ENCODE results near the gene HLA-DRA. TPM values are rescaled to one million over a fixed set of nuclear protein-coding genes. Genes with fewer than 3 reads are reported as not detected.

The HLA-DRA gene
- polyA plus RNA-seq, 2 of the 4 experiments (the other 2 are of a cell fraction): not detected

DNA sequence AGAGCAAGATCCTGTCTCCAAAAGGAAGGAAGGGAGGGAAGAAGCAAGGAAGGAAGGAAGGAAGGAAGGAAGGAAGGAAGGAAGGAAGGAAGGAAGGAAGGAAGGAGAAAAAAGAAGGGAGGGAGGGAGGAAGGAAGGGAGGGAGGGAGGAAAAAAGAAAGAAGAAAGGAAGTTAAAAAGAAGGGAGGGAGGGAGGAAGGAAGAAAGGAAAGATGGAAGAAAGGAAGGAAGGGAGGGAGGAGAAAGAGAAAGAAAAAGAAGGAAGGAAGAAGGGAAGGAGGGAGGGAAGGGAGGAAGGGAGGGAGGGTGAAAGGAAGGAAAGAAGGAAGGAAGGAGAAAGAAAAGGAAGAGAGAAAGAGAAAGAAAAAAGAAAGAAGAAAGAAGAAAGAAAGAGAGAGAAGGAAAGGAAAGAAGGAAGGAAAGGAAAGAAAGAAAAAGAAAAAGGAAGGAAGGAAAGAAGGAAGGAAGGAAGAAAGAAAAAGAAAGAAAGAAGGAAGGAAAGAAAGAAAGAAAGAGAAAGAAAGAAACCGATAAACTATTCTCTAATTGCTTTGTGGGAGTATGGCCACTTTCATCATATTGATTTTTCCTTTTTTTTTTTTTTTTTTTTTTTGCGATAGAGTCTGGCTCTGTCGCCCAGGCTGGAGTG lies 9.5 kb downstream of the HLA-DRA start (continued):
- TF ChIP-seq, protein P1, sequence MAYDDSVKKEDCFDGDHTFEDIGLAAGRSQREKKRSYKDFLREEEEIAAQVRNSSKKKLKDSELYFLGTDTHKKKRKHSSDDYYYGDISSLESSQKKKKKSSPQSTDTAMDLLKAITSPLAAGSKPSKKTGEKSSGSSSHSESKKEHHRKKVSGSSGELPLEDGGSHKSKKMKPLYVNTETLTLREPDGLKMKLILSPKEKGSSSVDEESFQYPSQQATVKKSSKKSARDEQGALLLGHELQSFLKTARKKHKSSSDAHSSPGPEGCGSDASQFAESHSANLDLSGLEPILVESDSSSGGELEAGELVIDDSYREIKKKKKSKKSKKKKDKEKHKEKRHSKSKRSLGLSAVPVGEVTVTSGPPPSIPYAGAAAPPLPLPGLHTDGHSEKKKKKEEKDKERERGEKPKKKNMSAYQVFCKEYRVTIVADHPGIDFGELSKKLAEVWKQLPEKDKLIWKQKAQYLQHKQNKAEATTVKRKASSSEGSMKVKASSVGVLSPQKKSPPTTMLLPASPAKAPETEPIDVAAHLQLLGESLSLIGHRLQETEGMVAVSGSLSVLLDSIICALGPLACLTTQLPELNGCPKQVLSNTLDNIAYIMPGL (CRISPR knock-in tag; IDR thresholded peaks at IDR 0.05; ENCODE audit: borderline replicate concordance): no peak
- TF ChIP-seq HOXB5 (CRISPR knock-in tag; IDR thresholded peaks at IDR 0.05): no peak
- TF ChIP-seq CBX8 (IDR thresholded peaks at IDR 0.05): no peak
- TF ChIP-seq, protein P2, sequence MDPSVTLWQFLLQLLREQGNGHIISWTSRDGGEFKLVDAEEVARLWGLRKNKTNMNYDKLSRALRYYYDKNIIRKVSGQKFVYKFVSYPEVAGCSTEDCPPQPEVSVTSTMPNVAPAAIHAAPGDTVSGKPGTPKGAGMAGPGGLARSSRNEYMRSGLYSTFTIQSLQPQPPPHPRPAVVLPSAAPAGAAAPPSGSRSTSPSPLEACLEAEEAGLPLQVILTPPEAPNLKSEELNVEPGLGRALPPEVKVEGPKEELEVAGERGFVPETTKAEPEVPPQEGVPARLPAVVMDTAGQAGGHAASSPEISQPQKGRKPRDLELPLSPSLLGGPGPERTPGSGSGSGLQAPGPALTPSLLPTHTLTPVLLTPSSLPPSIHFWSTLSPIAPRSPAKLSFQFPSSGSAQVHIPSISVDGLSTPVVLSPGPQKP (IDR thresholded peaks at IDR 0.05; ENCODE audit: low read depth, low read length): no peak
- TF ChIP-seq HDAC2 (IDR thresholded peaks at IDR 0.05): no peak
- TF ChIP-seq MYC (IDR thresholded peaks at IDR 0.05; ENCODE audit: borderline replicate concordance, low read length): no peak

DNA sequence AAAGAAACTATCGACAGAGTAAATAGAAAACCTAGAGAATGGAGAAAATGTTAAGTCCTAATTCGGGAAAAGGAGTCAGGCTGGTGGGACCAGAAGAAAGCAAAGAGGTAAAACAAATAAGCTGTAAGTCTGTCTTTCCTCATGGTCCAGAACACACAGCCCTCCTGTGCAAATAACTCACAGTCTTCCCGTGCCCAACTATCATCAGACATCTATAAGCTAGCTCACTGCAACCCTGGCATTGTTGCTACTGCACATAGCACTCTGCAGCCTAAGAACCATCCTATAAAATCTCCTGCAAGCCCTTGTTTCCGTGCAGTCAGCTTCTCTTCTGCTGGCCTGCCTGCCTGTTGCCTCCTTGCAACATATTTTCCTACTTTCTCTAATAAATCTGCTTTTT lies 17.4 kb downstream of the HLA-DRA start:
- WGBS (ENCODE audit: missing lambda C conversion rate): 2% methylated on average over 4 of the region's 4 CpGs
- no peak overlapping the region for H3K4me2 ChIP-seq
- CTCF ChIA-PET: no interaction called here
- no peak for FAIRE-seq
- POLR2A ChIA-PET: no interaction called here
- H3K4me3 ChIP-seq: no peak overlapping the region
- no peak overlapping the region for H3K27ac ChIP-seq
- no peak for DNase-seq (ENCODE audit: low read depth in 1 of 2, low spot score in 1 of 2)
- no peaks in the 10 kb centered on the region for H3K4me1 ChIP-seq
- no peaks in the 10 kb centered on the region for H3K9me3 ChIP-seq
- ATAC-seq: no peak
- no peak for TF ChIP-seq HDAC2 (IDR thresholded peaks at IDR 0.05)
- TF ChIP-seq, protein P3, sequence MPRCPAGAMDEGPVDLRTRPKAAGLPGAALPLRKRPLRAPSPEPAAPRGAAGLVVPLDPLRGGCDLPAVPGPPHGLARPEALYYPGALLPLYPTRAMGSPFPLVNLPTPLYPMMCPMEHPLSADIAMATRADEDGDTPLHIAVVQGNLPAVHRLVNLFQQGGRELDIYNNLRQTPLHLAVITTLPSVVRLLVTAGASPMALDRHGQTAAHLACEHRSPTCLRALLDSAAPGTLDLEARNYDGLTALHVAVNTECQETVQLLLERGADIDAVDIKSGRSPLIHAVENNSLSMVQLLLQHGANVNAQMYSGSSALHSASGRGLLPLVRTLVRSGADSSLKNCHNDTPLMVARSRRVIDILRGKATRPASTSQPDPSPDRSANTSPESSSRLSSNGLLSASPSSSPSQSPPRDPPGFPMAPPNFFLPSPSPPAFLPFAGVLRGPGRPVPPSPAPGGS (IDR thresholded peaks at IDR 0.05): no peak

DNA sequence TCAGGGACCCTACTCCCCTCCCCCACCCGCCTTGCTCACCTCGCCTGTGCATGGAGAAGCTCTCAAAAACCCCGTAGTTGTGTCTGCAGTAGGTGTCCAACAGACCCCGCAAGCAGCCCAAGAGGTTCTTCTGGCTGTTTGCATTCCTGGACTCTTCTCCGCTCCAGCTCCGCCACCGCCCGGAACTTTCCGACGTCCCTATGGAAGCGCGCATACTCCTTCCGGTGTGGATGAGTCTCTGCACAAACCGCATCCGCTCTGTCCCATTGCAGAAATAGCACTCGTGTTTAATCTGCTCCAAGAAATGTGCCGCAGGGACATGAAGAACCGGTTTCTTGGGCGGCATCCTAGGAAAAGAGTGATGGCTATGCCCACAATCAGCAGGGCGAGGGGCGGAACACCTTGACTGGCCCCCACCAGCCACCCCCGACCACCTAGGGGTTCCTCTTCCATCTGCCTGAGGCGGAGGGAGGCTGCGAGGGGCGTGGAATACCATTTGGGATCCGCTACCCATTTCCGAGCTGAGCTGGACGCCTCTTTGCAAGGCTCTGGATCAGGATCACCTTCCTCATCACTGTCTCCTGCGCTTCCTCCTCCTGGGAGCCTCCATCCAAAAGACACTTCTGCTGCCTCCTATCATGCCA lies 20.2 kb downstream of the HLA-DRA start:
- ChIA-PET CTCF (interaction anchor here (1.1 to 1.3 kb wide), 2 partner anchors 46 to 240 kb away, joined by 3 to 4 read pairs; no protein-coding TSS in a partner anchor), POLR2A (no interaction called here)
- no peak for ATAC-seq
- DNase-seq (ENCODE audit: low read depth in 1 of 2, low spot score in 1 of 2): no peak
- FAIRE-seq: no peak
- no peak overlapping the region for H3K27ac ChIP-seq
- no peaks in the 10 kb centered on the region for H3K4me1 ChIP-seq
- no peaks in the 10 kb centered on the region for H3K9me3 ChIP-seq
- 0 out of 3 replicates have a peak overlapping the region, but pooled peaks have one; percentile 21 for H3K4me2 ChIP-seq
- TF ChIP-seq, protein P4, sequence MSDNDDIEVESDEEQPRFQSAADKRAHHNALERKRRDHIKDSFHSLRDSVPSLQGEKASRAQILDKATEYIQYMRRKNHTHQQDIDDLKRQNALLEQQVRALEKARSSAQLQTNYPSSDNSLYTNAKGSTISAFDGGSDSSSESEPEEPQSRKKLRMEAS (IDR thresholded peaks at IDR 0.05): no peak
- TF ChIP-seq JUNB (IDR thresholded peaks at IDR 0.05): no peak
- no peak for TF ChIP-seq PHF8 (IDR thresholded peaks at IDR 0.05; ENCODE audit: borderline replicate concordance, low read depth)
- no peak for TF ChIP-seq SMC3 (IDR thresholded peaks at IDR 0.05)
- TF ChIP-seq, protein P5, sequence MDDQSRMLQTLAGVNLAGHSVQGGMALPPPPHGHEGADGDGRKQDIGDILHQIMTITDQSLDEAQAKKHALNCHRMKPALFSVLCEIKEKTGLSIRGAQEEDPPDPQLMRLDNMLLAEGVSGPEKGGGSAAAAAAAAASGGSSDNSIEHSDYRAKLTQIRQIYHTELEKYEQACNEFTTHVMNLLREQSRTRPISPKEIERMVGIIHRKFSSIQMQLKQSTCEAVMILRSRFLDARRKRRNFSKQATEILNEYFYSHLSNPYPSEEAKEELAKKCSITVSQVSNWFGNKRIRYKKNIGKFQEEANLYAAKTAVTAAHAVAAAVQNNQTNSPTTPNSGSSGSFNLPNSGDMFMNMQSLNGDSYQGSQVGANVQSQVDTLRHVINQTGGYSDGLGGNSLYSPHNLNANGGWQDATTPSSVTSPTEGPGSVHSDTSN (IDR thresholded peaks at IDR 0.05): no peak
- TF ChIP-seq ZNF302 (CRISPR knock-in tag; IDR thresholded peaks at IDR 0.05): no peak
- no peak for TF ChIP-seq HOXB5 (CRISPR knock-in tag; IDR thresholded peaks at IDR 0.05)
- no peak for TF ChIP-seq MAFK (IDR thresholded peaks at IDR 0.05; ENCODE audit: partially characterized antibody)
- TF ChIP-seq KDM5A (IDR thresholded peaks at IDR 0.05): no peak
- TF ChIP-seq, protein P6, sequence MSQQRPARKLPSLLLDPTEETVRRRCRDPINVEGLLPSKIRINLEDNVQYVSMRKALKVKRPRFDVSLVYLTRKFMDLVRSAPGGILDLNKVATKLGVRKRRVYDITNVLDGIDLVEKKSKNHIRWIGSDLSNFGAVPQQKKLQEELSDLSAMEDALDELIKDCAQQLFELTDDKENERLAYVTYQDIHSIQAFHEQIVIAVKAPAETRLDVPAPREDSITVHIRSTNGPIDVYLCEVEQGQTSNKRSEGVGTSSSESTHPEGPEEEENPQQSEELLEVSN (IDR thresholded peaks at IDR 0.05; ENCODE audit: borderline replicate concordance, low read depth): no peak
- no peak for TF ChIP-seq HDAC2 (IDR thresholded peaks at IDR 0.05)
- TF ChIP-seq HOXB13 (CRISPR knock-in tag; IDR thresholded peaks at IDR 0.05; ENCODE audit: low read depth): no peak
- TF ChIP-seq, protein P7, sequence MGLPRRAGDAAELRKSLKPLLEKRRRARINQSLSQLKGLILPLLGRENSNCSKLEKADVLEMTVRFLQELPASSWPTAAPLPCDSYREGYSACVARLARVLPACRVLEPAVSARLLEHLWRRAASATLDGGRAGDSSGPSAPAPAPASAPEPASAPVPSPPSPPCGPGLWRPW (IDR thresholded peaks at IDR 0.05): no peak
- TF ChIP-seq, protein P1 (CRISPR knock-in tag; IDR thresholded peaks at IDR 0.05; ENCODE audit: borderline replicate concordance): no peak
- TF ChIP-seq RAD21 (conservative IDR thresholded peaks at IDR 0.05 in 1 of 2, IDR thresholded peaks at IDR 0.05 in 1 of 2): no peak
- TF ChIP-seq CBX2 (IDR thresholded peaks at IDR 0.05; ENCODE audit: borderline replicate concordance, low read depth): no peak
- TF ChIP-seq SREBF2 (IDR thresholded peaks at IDR 0.05): no peak
- no peak for TF ChIP-seq JUN (IDR thresholded peaks at IDR 0.05)
- 38% methylated on average over 25 of the region's 29 CpGs for WGBS (ENCODE audit: missing lambda C conversion rate)
- H3K4me3 ChIP-seq: peak overlapping the region; percentile 12; the same call in 1 of the 3 replicates

All from A549 (cell line).